Left forelimb (tissue), 1 donor: ENCODE measurements around the gene PGAP3.
"Not testable (repeated sequence)": the region's sequence is repeated elsewhere in the genome, so short reads cannot be mapped to it uniquely, and the experiment has no call there.

Experiments
- DNase-seq: peaks from one replicate; pipeline ENCODE4 v3.0.0-alpha.2; 2018; ENCODE audit warnings: low spot score

Gene PGAP3

GRCh38 chr17:39715375-39716072, 27.7 kb upstream of the PGAP3 start:
- no peak for DNase-seq

GRCh38 chr17:39714234-39714633, 26.4 kb upstream of the PGAP3 start:
- no peak for DNase-seq

- DNase-seq: no peak
These were observed 24.0 kb upstream of the PGAP3 start for GRCh38 chr17:39711851-39712250.

- DNase-seq: not testable (repeated sequence)
These were observed 23.2 kb upstream of the PGAP3 start for GRCh38 chr17:39711071-39711470.

- DNase-seq: no peak
These were observed 22.4 kb upstream of the PGAP3 start for GRCh38 chr17:39709998-39710964.

GRCh38 chr17:39709319-39709997, 21.6 kb upstream of the PGAP3 start:
- no peak for DNase-seq

GRCh38 chr17:39706921-39707337, 19.1 kb upstream of the PGAP3 start:
- no peak for DNase-seq

GRCh38 chr17:39706383-39706782, 18.5 kb upstream of the PGAP3 start:
- DNase-seq: no peak

GRCh38 chr17:39705786-39706348, 18.0 kb upstream of the PGAP3 start:
- no peak for DNase-seq

- no peak for DNase-seq
These were observed 17.1 kb upstream of the PGAP3 start for GRCh38 chr17:39704821-39705551.

- DNase-seq: no peak
These were observed 16.1 kb upstream of the PGAP3 start for GRCh38 chr17:39703913-39704312.

- no peak for DNase-seq
These were observed 15.3 kb upstream of the PGAP3 start for GRCh38 chr17:39702901-39703893.

- DNase-seq: no peak
These were observed 14.0 kb upstream of the PGAP3 start for GRCh38 chr17:39701784-39702422.

GRCh38 chr17:39701012-39701783, 13.3 kb upstream of the PGAP3 start:
- DNase-seq: no peak

GRCh38 chr17:39700148-39700987, 12.5 kb upstream of the PGAP3 start:
- peak; percentile 83 for DNase-seq

- peak; percentile 79 for DNase-seq
These were observed 11.9 kb upstream of the PGAP3 start, which contains the start of gene ERBB2 for GRCh38 chr17:39699818-39700147. ERBB2 (plus strand) TSS chr17:39700064; CDS start chr17:39700239, 175 bp downstream.

GRCh38 chr17:39699157-39699817, 11.4 kb upstream of the PGAP3 start:
- DNase-seq: not testable (repeated sequence)
